Measurements from ENCODE around the gene SYF2. TPM values are rescaled to one million over a fixed set of nuclear protein-coding genes. Genes with fewer than 3 reads are reported as not detected.

The SYF2 gene
- total and polyA plus RNA-seq, 2 of the 13 experiments (the other 11 are each of a cell fraction or from before 2014, with no cell fraction given), result 17.8 to 34.1 TPM

DNA sequence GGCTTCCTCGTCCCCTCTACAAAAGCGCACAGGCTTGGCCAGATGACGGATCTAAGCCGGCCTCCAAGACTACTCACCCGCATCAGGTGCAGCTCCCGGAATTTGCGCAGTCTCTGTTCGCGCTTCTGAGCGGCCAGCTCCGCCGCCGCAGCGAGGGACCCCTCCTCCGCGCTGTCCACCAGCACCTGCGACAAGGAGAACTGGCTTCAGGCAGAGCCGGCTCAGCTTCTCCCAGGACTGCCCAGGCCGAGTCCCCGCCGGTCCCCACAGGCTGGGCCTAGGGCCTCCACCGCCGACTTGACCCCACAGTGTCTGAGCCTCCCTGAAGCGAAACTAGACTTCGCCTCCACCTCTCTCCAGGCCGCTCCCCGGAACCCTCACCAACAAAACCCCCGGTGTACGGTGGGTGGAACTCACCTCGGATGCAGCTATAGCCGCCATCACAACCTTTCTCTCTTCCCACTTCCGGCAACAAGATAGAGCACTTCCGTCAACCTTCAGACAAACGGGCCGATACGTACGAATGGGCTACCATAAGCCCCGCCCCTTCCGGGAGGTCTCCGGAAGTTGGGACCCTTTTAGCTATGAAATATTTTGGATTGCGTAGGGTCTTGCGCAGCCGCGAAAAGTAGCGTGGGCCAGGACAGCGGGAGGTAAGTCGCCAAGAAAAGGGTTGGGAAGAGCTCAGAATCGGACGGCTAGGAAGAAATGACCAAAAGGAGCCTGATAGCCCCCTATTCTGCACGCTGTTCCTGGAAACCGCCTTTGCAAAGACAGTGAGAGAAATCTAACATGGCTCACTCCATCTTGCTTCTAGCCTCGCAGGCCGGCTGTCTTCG lies at the start of gene SYF2 (continued):
- TF ChIP-seq, protein P1, sequence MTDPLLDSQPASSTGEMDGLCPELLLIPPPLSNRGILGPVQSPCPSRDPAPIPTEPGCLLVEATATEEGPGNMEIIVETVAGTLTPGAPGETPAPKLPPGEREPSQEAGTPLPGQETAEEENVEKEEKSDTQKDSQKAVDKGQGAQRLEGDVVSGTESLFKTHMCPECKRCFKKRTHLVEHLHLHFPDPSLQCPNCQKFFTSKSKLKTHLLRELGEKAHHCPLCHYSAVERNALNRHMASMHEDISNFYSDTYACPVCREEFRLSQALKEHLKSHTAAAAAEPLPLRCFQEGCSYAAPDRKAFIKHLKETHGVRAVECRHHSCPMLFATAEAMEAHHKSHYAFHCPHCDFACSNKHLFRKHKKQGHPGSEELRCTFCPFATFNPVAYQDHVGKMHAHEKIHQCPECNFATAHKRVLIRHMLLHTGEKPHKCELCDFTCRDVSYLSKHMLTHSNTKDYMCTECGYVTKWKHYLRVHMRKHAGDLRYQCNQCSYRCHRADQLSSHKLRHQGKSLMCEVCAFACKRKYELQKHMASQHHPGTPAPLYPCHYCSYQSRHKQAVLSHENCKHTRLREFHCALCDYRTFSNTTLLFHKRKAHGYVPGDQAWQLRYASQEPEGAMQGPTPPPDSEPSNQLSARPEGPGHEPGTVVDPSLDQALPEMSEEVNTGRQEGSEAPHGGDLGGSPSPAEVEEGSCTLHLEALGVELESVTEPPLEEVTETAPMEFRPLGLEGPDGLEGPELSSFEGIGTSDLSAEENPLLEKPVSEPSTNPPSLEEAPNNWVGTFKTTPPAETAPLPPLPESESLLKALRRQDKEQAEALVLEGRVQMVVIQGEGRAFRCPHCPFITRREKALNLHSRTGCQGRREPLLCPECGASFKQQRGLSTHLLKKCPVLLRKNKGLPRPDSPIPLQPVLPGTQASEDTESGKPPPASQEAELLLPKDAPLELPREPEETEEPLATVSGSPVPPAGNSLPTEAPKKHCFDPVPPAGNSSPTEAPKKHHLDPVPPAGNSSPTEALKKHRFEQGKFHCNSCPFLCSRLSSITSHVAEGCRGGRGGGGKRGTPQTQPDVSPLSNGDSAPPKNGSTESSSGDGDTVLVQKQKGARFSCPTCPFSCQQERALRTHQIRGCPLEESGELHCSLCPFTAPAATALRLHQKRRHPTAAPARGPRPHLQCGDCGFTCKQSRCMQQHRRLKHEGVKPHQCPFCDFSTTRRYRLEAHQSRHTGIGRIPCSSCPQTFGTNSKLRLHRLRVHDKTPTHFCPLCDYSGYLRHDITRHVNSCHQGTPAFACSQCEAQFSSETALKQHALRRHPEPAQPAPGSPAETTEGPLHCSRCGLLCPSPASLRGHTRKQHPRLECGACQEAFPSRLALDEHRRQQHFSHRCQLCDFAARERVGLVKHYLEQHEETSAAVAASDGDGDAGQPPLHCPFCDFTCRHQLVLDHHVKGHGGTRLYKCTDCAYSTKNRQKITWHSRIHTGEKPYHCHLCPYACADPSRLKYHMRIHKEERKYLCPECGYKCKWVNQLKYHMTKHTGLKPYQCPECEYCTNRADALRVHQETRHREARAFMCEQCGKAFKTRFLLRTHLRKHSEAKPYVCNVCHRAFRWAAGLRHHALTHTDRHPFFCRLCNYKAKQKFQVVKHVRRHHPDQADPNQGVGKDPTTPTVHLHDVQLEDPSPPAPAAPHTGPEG (CRISPR knock-in tag; IDR thresholded peaks at IDR 0.05), result no peak
- no peak for TF ChIP-seq SOX5 (CRISPR knock-in tag; IDR thresholded peaks at IDR 0.05; ENCODE audit: borderline replicate concordance)
- no peak for TF ChIP-seq DZIP1 (CRISPR knock-in tag; IDR thresholded peaks at IDR 0.05)
- TF ChIP-seq ZSCAN25 (CRISPR knock-in tag; IDR thresholded peaks at IDR 0.05), result no peak
- no peak for TF ChIP-seq ADNP (CRISPR knock-in tag; IDR thresholded peaks at IDR 0.05)
- TF ChIP-seq ARID2 (CRISPR knock-in tag; IDR thresholded peaks at IDR 0.05; ENCODE audit: borderline replicate concordance), result no peak
- no peak for TF ChIP-seq ZNF484 (CRISPR knock-in tag; IDR thresholded peaks at IDR 0.05; ENCODE audit: borderline replicate concordance, low read depth)
- TF ChIP-seq SOX13 (IDR thresholded peaks at IDR 0.05), result no peak
- TF ChIP-seq SOX13 (CRISPR knock-in tag; conservative IDR thresholded peaks at IDR 0.05 in 1 of 2, IDR thresholded peaks at IDR 0.05 in 1 of 2), result peak in 1 of 2 experiments; percentile 31; a peak in 2 of 4 replicates
- TF ChIP-seq PAXIP1 (CRISPR knock-in tag; conservative IDR thresholded peaks at IDR 0.05), result no peak
- TF ChIP-seq ZNF615 (CRISPR knock-in tag; IDR thresholded peaks at IDR 0.05; ENCODE audit: borderline replicate concordance), result no peak
- peak; percentile 42; the same call in 1 of the 2 replicates for TF ChIP-seq KDM5B (CRISPR knock-in tag; IDR thresholded peaks at IDR 0.05; ENCODE audit: borderline replicate concordance)
- no peak for TF ChIP-seq ZKSCAN5 (CRISPR knock-in tag; IDR thresholded peaks at IDR 0.05)
- TF ChIP-seq ZNF564 (CRISPR knock-in tag; IDR thresholded peaks at IDR 0.05), result 0 out of 2 replicates have a peak, but pooled peaks have one; percentile 30
- no peak for TF ChIP-seq ATM (IDR thresholded peaks at IDR 0.05; ENCODE audit: borderline replicate concordance)
- no peak for TF ChIP-seq KLF9 (CRISPR knock-in tag; IDR thresholded peaks at IDR 0.05; ENCODE audit: low read depth)
- no peak for TF ChIP-seq MAFG (CRISPR knock-in tag; IDR thresholded peaks at IDR 0.05)

Measured in HepG2 (cell line).